DOHH2 (cell line): ENCODE measurements around the gene TEX13A.

ENCODE experiments used
- H3F3A ChIP-seq: fragments of 200-600 bp; sonication (generic), shearing (Covaris generic); 2 replicates; pipeline ENCODE4 v1.6.0; 2016; ENCODE audit warnings: antibody characterized with exemption, mild to moderate bottlenecking; ENCODE audit not compliant: control insufficient read depth, insufficient read depth
- H3K27ac ChIP-seq: fragments of 200-600 bp; sonication (generic); 2 replicates; pipeline ENCODE4 v1.5.1; 2014; ENCODE audit warnings: low read depth, mild to moderate bottlenecking, low read length, moderate library complexity
- H3K27me3 ChIP-seq: fragments of 200-600 bp; sonication (generic); 2 replicates; pipeline ENCODE4 v1.6.1; 2014; ENCODE audit warnings: mild to moderate bottlenecking, low read length, mixed read lengths; ENCODE audit not compliant: control insufficient read depth
- H3K36me3 ChIP-seq: fragments of 200-600 bp; sonication (generic); 2 replicates; pipeline ENCODE4 v1.6.1; 2014; ENCODE audit warnings: mild to moderate bottlenecking, low read length, moderate library complexity, mixed read lengths; ENCODE audit not compliant: control insufficient read depth
- H3K4me1 ChIP-seq: fragments of 200-600 bp; sonication (generic); 2 replicates; pipeline ENCODE4 v1.6.1; 2014; ENCODE audit warnings: mild to moderate bottlenecking, low read length, mixed read lengths; ENCODE audit not compliant: control insufficient read depth
- H3K4me2 ChIP-seq: fragments of 200-600 bp; sonication (generic); 2 replicates; pipeline ENCODE4 v1.6.0; 2014; ENCODE audit warnings: mild to moderate bottlenecking, low read length, moderate library complexity
- H3K4me3 ChIP-seq: fragments of 200-600 bp; sonication (generic); 2 replicates; pipeline ENCODE4 v1.5.1; 2014; ENCODE audit warnings: mild to moderate bottlenecking, low read length, mixed read lengths
- H3K79me2 ChIP-seq: fragments of 200-600 bp; sonication (generic); 2 replicates; pipeline ENCODE4 v1.6.1; 2014; ENCODE audit warnings: mild to moderate bottlenecking, low read length, mixed read lengths; ENCODE audit not compliant: control insufficient read depth
- H3K9me2 ChIP-seq: fragments of 200-600 bp; sonication (generic); replicated peaks from 2 replicates; pipeline ENCODE4 v1.6.1; 2014; ENCODE audit warnings: mild to moderate bottlenecking, low read length, mixed read lengths; ENCODE audit not compliant: control insufficient read depth
- H3K9me3 ChIP-seq: fragments of 200-600 bp; sonication (generic); 2 replicates; pipeline ENCODE4 v1.6.1; 2014; ENCODE audit warnings: antibody characterized with exemption, low read length, mixed read lengths; ENCODE audit not compliant: control insufficient read depth, insufficient read depth
- H4K20me1 ChIP-seq: fragments of 200-600 bp; sonication (generic); 2 replicates; pipeline ENCODE4 v1.6.0; 2014; ENCODE audit warnings: low read depth, mild to moderate bottlenecking, antibody characterized with exemption, low read length, moderate library complexity; ENCODE audit not compliant: control insufficient read depth, insufficient read depth
- EZH2phosphoT487 ChIP-seq: fragments of 200-600 bp; sonication (generic); IDR thresholded peaks from 2 replicates; pipeline ENCODE4 v1.6.1; 2017; ENCODE audit warnings: borderline replicate concordance, mild to moderate bottlenecking, antibody characterized with exemption, low read length, moderate library complexity, mixed read lengths
- TF ChIP-seq, protein P1 (sequence below): fragments of 200-600 bp; sonication (generic); IDR thresholded peaks from one replicate; pipeline ENCODE4 v1.5.1; 2014; ENCODE audit warnings: antibody characterized with exemption, mild to moderate bottlenecking, low read depth, low read length; ENCODE audit not compliant: poor library complexity, severe bottlenecking

TEX13A gene

DNA sequence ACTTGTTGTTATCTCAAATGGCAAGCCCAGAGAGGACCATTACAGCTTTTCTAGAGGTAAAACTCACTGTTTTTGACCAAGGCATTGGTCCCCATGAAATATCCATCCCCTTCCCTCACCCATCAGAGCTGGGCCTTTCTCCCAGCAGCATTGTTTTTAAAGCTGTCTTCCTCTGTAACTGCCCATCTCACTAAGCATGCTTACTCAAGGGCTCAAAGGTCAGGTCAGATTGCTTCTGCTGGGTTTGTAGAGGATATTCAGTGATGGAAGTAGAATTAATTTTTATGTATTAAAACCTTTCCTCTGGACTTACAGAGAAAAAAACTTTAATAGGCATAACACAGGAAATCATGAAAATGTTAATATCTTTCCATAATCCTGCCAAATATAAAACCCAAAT is 11.1 kb downstream of the TEX13A start:
- Histone ChIP-seq H3K27ac (no peak overlapping the region), H3K79me2 (no peaks in the 10 kb centered on the region), H3K27me3 (no peaks in the 10 kb centered on the region), H3F3A (no peaks in the 10 kb centered on the region), H3K9me2 (no peaks in the 10 kb centered on the region), H3K4me3 (no peak overlapping the region), H3K4me1 (no peaks in the 10 kb centered on the region), H3K4me2 (no peak overlapping the region), H3K36me3 (no peaks in the 10 kb centered on the region), H3K9me3 (no peaks in the 10 kb centered on the region), H4K20me1 (no peaks in the 10 kb centered on the region)
- TF ChIP-seq, protein P1, sequence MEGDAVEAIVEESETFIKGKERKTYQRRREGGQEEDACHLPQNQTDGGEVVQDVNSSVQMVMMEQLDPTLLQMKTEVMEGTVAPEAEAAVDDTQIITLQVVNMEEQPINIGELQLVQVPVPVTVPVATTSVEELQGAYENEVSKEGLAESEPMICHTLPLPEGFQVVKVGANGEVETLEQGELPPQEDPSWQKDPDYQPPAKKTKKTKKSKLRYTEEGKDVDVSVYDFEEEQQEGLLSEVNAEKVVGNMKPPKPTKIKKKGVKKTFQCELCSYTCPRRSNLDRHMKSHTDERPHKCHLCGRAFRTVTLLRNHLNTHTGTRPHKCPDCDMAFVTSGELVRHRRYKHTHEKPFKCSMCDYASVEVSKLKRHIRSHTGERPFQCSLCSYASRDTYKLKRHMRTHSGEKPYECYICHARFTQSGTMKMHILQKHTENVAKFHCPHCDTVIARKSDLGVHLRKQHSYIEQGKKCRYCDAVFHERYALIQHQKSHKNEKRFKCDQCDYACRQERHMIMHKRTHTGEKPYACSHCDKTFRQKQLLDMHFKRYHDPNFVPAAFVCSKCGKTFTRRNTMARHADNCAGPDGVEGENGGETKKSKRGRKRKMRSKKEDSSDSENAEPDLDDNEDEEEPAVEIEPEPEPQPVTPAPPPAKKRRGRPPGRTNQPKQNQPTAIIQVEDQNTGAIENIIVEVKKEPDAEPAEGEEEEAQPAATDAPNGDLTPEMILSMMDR: no peak
- no peak for TF ChIP-seq EZH2phosphoT487

DNA sequence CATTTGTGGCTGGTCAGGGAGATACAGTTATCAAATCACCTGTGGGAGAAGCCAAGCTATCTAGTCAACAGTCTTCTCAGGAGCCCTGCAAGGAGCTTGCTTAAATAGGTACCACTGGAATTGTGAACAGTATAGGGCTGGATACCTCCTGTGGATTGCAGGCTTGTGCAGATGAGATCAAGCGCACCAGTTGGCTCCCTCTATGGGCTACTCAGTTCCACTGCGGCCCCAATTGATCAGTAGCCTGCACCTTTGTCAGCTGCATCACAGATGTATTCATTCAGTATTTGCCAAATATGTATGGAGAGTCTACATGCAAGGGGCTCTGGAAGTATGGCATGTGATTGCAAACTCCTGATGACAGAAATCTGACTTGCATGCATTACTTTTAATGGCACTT is 28.6 kb downstream of the TEX13A start:
- H3K36me3 ChIP-seq: no peaks in the 10 kb centered on the region
- H3K4me2 ChIP-seq: no peak overlapping the region
- H3K4me1 ChIP-seq: no peaks in the 10 kb centered on the region
- H3F3A ChIP-seq: no peaks in the 10 kb centered on the region
- TF ChIP-seq EZH2phosphoT487: no peak
- TF ChIP-seq, protein P1: peak; percentile 17
- H4K20me1 ChIP-seq: no peaks in the 10 kb centered on the region
- no peak overlapping the region for H3K4me3 ChIP-seq
- no peaks in the 10 kb centered on the region for H3K9me2 ChIP-seq
- H3K27me3 ChIP-seq: no peaks in the 10 kb centered on the region
- no peaks in the 10 kb centered on the region for H3K9me3 ChIP-seq
- H3K79me2 ChIP-seq: no peaks in the 10 kb centered on the region
- H3K27ac ChIP-seq: no peak overlapping the region

DNA sequence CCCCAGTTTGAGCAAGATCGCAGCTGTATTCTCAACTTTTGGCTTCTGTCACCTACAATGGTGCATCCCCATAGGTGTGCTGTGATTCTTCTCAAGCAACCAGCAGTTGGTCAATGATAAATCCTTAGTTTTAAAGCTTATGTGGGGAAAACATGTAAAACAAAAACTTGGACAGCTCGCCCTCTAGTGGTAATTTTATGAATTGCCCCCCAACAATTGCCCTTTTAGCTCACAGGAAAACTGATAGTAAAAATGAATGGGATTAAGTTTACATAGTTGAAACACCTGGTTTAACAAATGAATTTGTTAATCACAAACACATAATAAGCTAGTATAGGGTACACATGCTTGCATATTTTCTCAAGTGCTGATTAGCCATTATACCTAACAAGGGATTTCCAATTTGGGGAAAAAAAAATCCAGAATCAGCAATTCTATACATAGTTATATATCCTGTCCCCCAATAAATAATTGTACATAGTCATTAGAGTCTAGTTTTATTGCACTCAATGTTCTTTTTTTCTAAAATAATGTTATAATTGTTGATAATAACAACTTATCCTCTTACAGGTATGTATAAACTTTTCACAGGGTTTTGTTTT is 30.1 kb downstream of the TEX13A start:
- no peaks in the 10 kb centered on the region for H3K79me2 ChIP-seq
- no peaks in the 10 kb centered on the region for H3F3A ChIP-seq
- H3K36me3 ChIP-seq: no peaks in the 10 kb centered on the region
- H3K27me3 ChIP-seq: no peaks in the 10 kb centered on the region
- H3K9me2 ChIP-seq: no peaks in the 10 kb centered on the region
- TF ChIP-seq EZH2phosphoT487: no peak
- TF ChIP-seq, protein P1: peak; percentile 72
- no peak overlapping the region for H3K4me3 ChIP-seq
- H3K9me3 ChIP-seq: no peaks in the 10 kb centered on the region
- no peak overlapping the region for H3K4me2 ChIP-seq
- no peak overlapping the region for H3K27ac ChIP-seq
- no peaks in the 10 kb centered on the region for H4K20me1 ChIP-seq
- no peaks in the 10 kb centered on the region for H3K4me1 ChIP-seq

DNA sequence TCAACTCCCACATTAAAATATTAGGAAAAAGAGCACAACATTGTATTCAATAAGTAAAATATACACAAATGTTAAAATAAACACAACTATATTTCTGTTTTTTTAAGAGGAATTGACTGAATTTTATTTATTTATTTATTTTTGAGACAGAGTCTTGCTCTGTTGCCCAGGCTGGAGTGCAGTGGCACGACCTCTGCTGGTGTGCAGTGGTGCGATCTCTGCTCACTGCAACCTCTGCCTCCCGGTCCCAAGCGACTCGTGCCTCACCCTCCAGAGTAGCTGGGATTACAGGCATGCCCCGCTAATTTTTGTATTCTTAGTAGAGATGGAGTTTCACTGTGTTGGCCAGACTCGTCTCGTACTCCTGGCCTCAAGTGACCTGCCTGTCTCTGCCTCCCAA is 31.4 kb downstream of the TEX13A start:
- no peaks in the 10 kb centered on the region for H3K9me2 ChIP-seq
- no peaks in the 10 kb centered on the region for H3K4me1 ChIP-seq
- no peak overlapping the region for H3K27ac ChIP-seq
- no peaks in the 10 kb centered on the region for H3K36me3 ChIP-seq
- no peaks in the 10 kb centered on the region for H4K20me1 ChIP-seq
- no peaks in the 10 kb centered on the region for H3F3A ChIP-seq
- H3K4me3 ChIP-seq: no peak overlapping the region
- no peaks in the 10 kb centered on the region for H3K79me2 ChIP-seq
- H3K4me2 ChIP-seq: no peak overlapping the region
- H3K9me3 ChIP-seq: no peaks in the 10 kb centered on the region
- no peaks in the 10 kb centered on the region for H3K27me3 ChIP-seq
- TF ChIP-seq, protein P1: no peak
- TF ChIP-seq EZH2phosphoT487: no peak
